Rectal smooth muscle tissue (tissue), 1 donor: ENCODE results near the gene PSD4.

Source experiments
- H3K27ac ChIP-seq: one replicate; pipeline ENCODE4 v1.7.0; 2013; ENCODE audit warnings: low read depth, low read length, inconsistent platforms
- H3K27me3 ChIP-seq: one replicate; pipeline ENCODE4 v1.7.0; 2013; ENCODE audit warnings: low read length; ENCODE audit not compliant: control insufficient read depth, insufficient read depth
- H3K36me3 ChIP-seq: one replicate; pipeline ENCODE4 v1.7.0; 2013; ENCODE audit warnings: low read length; ENCODE audit not compliant: control insufficient read depth, insufficient read depth
- H3K4me1 ChIP-seq: one replicate; pipeline ENCODE4 v1.7.0; 2013; ENCODE audit warnings: low read length; ENCODE audit not compliant: control insufficient read depth, insufficient read depth
- H3K4me3 ChIP-seq: one replicate; pipeline ENCODE4 v1.7.0; 2013; ENCODE audit warnings: low read length
- H3K9ac ChIP-seq: one replicate; pipeline ENCODE4 v1.7.0; 2013; ENCODE audit warnings: low read length

PSD4 gene

DNA sequence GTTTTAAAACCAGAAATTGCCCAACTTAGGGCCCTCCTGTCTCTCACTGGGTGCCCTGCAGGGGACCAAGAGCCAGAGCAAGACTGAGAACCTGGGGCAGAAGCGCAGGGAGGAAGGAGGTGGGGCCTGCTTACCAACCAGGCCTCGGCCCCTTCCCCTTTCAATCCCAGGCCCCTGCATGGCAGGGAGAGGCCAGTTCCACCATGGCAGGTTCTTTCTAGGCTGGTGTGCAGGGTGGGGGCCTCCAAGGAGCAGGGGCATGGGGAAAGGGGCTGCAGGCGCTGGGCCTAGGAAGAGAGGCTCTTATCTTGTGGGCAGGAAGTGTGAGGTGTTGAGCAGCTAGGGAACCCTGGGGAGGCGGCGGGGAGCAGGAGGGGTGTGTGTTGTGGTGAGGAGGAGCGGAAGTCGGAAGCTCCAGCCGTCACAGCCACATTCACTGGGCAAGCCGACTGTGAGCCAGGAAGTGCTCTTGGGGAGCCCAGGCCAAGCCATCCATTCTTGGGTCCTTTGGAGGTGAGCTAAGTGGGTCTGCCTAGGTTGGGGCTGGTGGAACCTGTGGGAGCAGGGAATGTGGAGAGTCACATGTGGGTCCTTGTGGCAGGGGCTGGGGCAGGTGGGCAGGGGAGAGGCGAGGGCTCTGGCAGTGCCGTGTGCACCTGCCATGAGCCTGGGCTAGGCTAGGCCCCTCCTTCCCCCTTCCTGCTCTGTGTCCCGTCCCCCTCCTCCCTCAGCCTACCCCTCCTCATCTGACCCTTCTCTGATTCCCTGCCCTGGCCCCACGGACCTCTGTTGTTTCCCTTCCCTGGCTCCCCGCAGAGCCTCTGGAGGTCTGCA is at the start of gene PSD4:
Gene PSD4 (plus strand): TSS at position 430 of the 834 bp plus-strand sequence. CDS start 8,486 bp downstream, outside the sequence.
- H3K27ac ChIP-seq: no peak within 1 kb of the TSS
- H3K27me3 ChIP-seq: no peaks in the 10 kb centered on the region
- peak within 1 kb of the TSS; percentile 62 for H3K4me3 ChIP-seq
- H3K4me1 ChIP-seq: no peaks in the 10 kb centered on the region
- H3K9ac ChIP-seq: no peak within 1 kb of the TSS
- no peaks in the 10 kb centered on the region for H3K36me3 ChIP-seq

- H3K36me3 ChIP-seq: no peaks in the 10 kb centered on the region
- H3K4me3 ChIP-seq: no peak overlapping the region
- H3K27ac ChIP-seq: no peak overlapping the region
- no peaks in the 10 kb centered on the region for H3K4me1 ChIP-seq
- no peaks in the 10 kb centered on the region for H3K27me3 ChIP-seq
- no peak overlapping the region for H3K9ac ChIP-seq
Observed at GRCh38 chr2:113124181-113124961, 49.4 kb upstream of the PSD4 start.

DNA sequence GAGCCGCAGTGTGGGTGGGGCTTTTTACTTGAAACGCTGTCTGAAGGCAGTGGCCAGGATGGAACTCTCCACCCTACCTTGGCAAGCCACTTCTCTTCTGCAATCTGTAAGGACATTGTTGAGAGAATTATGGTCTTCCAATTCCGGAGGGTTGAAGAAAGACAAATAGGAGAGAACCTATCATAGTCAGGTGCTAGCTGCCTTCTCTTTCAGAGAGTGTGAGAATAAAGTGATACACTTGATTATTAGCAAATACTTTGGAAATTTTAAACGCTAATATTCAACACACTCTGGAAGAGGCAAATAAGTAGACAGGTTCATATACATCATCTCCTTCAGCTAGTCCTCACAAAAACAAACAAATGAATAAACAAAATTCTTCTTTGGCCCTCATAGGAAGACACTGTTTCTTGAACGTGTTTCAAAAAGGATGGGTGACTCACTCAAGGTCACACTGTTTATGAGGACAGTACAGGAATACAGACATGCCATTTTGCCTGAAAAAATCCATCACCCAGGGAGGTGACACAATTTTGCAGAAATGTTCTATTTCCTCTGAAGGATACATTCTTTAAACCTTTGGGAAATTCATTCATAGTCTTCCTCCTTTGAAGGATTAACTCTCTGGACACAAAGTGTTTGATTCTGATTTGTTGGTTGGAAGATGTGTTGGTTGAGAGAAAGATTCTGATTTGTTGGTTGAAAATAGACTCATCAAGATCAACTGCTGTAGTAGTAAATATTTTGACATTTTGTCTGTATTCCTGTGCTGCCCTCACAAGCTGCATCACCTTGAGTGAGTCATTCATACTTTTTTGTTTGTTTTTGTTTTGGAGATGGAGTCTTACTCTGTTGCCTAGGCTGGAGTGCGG is 48.6 kb upstream of the PSD4 start:
- Histone ChIP-seq H3K4me1 (no peaks in the 10 kb centered on the region), H3K27ac (no peak overlapping the region), H3K9ac (no peak overlapping the region)

GRCh38 chr2:113126845-113127645 is 46.7 kb upstream of the PSD4 start, which contains the start of gene IL1RN:
Gene IL1RN, plus strand, starts transcription at chr2:113127598. Its CDS starts 27 bp downstream, at chr2:113127625.
- H3K27me3 ChIP-seq: no peaks in the 10 kb centered on the region
- no peaks in the 10 kb centered on the region for H3K4me1 ChIP-seq
- no peak within 1 kb of the TSS for H3K4me3 ChIP-seq
- H3K9ac ChIP-seq: no peak within 1 kb of the TSS
- no peak within 1 kb of the TSS for H3K27ac ChIP-seq
- H3K36me3 ChIP-seq: no peaks in the 10 kb centered on the region

More for the DNA sequence above, 48.6 kb upstream of the PSD4 start:
- Histone ChIP-seq H3K27me3 (no peaks in the 10 kb centered on the region), H3K4me3 (no peak overlapping the region), H3K36me3 (no peaks in the 10 kb centered on the region)

DNA sequence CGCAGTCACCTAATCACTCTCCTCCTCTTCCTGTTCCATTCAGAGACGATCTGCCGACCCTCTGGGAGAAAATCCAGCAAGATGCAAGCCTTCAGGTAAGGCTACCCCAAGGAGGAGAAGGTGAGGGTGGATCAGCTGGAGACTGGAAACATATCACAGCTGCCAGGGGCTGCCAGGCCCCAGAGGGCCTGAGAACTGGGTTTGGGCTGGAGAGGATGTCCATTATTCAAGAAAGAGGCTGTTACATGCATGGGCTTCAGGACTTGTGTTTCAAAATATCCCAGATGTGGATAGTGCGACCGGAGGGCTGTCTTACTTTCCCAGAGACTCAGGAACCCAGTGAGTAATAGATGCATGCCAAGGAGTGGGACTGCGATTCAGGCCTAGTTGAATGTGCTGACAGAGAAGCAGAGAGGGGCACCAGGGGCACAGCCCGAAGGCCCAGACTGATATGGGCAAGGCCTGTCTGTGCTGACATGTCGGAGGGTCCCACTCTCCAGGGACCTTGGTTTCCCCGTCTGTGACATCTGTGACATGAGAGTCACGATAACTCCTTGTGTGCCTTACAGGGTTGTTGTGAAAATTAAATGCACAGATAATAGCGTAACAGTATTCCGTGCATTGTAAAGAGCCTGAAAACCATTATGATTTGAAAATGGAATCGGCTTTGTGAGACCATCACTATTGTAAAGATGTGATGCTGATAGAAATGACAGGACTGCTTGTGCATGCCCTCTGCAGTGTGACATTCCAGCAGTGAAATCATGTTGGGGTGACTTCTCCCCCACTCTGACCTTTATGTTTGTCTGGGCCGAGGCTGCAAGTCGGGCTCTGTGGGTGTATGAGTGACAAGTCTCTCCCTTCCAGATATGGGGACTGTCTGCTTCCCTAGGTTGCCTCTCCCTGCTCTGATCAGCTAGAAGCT is 45.9 kb upstream of the PSD4 start:
- no peaks in the 10 kb centered on the region for H3K4me1 ChIP-seq
- H3K27me3 ChIP-seq: no peaks in the 10 kb centered on the region
- H3K4me3 ChIP-seq: no peak overlapping the region
- H3K9ac ChIP-seq: no peak overlapping the region
- no peaks in the 10 kb centered on the region for H3K36me3 ChIP-seq
- H3K27ac ChIP-seq: no peak overlapping the region

GRCh38 chr2:113129519-113130078 is 44.2 kb upstream of the PSD4 start:
- H3K36me3 ChIP-seq: no peaks in the 10 kb centered on the region
- no peak overlapping the region for H3K9ac ChIP-seq
- no peaks in the 10 kb centered on the region for H3K4me1 ChIP-seq
- no peaks in the 10 kb centered on the region for H3K27me3 ChIP-seq
- H3K27ac ChIP-seq: no peak overlapping the region
- H3K4me3 ChIP-seq: no peak overlapping the region

DNA sequence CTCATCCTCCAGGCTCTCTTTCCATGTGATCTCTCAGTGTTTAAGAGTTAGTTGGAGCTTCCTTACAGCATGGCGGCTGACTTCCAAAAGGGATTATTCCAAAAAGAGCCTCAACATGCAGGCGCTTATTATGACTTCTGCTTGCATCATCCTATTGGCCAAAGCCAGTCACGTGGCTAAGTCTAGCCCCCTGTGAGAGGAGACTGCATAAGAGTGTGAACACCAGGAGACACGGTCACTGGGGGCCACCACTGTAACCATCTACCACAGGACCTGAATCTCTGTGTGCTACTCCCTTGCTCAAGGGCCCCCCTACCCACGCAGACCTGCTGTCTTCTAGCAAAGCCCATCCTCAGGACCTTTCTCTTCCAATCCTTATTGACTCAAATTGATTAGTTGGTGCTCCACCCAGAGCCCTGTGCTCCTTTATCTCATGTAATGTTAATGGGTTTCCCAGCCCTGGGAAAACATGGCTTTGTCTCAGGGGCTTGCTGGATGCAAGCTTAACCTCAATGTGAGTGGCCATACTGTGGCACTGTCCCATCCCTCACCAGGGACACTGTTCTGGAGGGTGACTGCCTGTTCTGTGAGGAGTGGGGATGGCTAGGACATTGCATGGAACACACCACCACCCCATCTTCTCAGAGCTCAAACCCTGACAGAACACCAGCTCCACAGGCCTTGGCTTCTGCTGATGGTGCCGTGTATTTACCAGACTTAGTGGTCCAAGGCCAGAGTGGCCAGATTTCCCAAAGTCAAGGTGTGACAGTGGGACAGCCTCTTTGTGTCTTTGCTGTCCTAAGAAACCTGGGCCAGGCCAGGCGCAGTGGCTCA is 42.2 kb upstream of the PSD4 start:
- Histone ChIP-seq H3K27ac (no peak overlapping the region), H3K4me3 (no peak overlapping the region), H3K9ac (no peak overlapping the region), H3K36me3 (no peaks in the 10 kb centered on the region), H3K27me3 (no peaks in the 10 kb centered on the region), H3K4me1 (no peaks in the 10 kb centered on the region)

DNA sequence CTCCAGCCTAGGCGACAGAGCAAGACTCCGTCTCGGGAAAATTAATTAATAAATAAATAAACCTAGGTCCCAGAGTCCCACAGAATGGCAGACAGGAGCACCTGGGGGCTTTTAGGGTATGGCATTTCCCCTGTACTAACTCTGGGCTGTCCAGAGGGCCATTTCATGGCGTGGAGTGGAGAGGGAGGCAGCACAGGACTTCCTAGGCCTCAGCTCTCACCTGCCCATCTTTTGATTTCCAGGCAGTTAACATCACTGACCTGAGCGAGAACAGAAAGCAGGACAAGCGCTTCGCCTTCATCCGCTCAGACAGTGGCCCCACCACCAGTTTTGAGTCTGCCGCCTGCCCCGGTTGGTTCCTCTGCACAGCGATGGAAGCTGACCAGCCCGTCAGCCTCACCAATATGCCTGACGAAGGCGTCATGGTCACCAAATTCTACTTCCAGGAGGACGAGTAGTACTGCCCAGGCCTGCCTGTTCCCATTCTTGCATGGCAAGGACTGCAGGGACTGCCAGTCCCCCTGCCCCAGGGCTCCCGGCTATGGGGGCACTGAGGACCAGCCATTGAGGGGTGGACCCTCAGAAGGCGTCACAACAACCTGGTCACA is 41.3 kb upstream of the PSD4 start:
- H3K4me3 ChIP-seq: no peak overlapping the region
- H3K36me3 ChIP-seq: no peaks in the 10 kb centered on the region
- no peak overlapping the region for H3K9ac ChIP-seq
- no peak overlapping the region for H3K27ac ChIP-seq
- no peaks in the 10 kb centered on the region for H3K27me3 ChIP-seq
- no peaks in the 10 kb centered on the region for H3K4me1 ChIP-seq

DNA sequence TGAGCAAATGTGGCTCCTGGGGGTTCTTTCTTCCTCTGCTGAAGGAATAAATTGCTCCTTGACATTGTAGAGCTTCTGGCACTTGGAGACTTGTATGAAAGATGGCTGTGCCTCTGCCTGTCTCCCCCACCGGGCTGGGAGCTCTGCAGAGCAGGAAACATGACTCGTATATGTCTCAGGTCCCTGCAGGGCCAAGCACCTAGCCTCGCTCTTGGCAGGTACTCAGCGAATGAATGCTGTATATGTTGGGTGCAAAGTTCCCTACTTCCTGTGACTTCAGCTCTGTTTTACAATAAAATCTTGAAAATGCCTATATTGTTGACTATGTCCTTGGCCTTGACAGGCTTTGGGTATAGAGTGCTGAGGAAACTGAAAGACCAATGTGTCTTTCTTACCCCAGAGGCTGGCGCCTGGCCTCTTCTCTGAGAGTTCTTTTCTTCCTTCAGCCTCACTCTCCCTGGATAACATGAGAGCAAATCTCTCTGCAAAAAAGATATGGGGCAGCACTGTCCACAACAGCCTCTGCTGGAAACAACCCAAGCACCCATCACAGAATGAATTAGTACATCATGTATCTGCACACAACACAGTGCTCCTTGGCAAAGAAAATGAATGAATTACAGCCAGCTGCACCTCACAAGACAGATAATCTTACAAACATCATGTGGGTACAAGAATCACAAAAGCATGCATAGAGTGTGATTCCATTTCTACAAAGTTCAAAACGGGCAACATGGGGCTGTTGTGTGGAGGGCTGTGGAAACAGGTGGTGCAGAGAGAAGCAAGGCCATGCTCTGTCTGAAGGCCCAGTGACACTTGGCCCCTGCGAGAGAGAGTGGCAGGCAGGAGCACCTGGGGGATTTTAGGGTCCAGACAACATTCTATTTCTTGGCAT is 39.8 kb upstream of the PSD4 start:
- no peaks in the 10 kb centered on the region for H3K36me3 ChIP-seq
- no peaks in the 10 kb centered on the region for H3K27me3 ChIP-seq
- no peaks in the 10 kb centered on the region for H3K4me1 ChIP-seq
- no peak overlapping the region for H3K4me3 ChIP-seq
- H3K27ac ChIP-seq: no peak overlapping the region
- no peak overlapping the region for H3K9ac ChIP-seq
